GM18867 (cell line): ENCODE measurements around the gene UBXN11.
"Not testable (repeated sequence)": the region's sequence is repeated elsewhere in the genome, so short reads cannot be mapped to it uniquely, and the experiment has no call there.

ENCODE experiments used
- ATAC-seq: cut with Tn5 transposase; IDR thresholded peaks from one replicate; pipeline ENCODE4 v1.9.1; 2021; ENCODE audit warnings: mild to moderate bottlenecking, moderate library complexity; ENCODE audit not compliant: unreplicated experiment

The UBXN11 gene

GRCh38 chr1:26337206-26337535 is 30.7 kb upstream of the UBXN11 start:
- no peak for ATAC-seq

GRCh38 chr1:26336477-26337205 is 30.2 kb upstream of the UBXN11 start:
- peak; percentile 84 for ATAC-seq

- peak; percentile 20 for ATAC-seq
These were observed 29.5 kb upstream of the UBXN11 start for GRCh38 chr1:26335774-26336476.

- ATAC-seq, result not testable (repeated sequence)
These were observed 26.9 kb upstream of the UBXN11 start for GRCh38 chr1:26333312-26333711.

GRCh38 chr1:26330276-26330675 is 23.8 kb upstream of the UBXN11 start:
- ATAC-seq, result no peak

- ATAC-seq, result not testable (repeated sequence)
These were observed 22.9 kb upstream of the UBXN11 start for GRCh38 chr1:26329380-26329779.

- no peak for ATAC-seq
These were observed 22.2 kb upstream of the UBXN11 start for GRCh38 chr1:26328597-26328996.

- ATAC-seq, result no peak
These were observed 21.5 kb upstream of the UBXN11 start for GRCh38 chr1:26327956-26328362.

GRCh38 chr1:26324550-26324949 is 18.1 kb upstream of the UBXN11 start:
- ATAC-seq, result no peak

- no peak for ATAC-seq
These were observed 16.9 kb upstream of the UBXN11 start for GRCh38 chr1:26323382-26323781.

- ATAC-seq, result no peak
These were observed 15.6 kb upstream of the UBXN11 start for GRCh38 chr1:26322042-26322331.

- ATAC-seq, result peak; percentile 42
These were observed 15.0 kb upstream of the UBXN11 start for GRCh38 chr1:26321315-26322041.

- no peak for ATAC-seq
These were observed 14.5 kb upstream of the UBXN11 start for GRCh38 chr1:26320896-26321295.

- no peak for ATAC-seq
These were observed 12.1 kb upstream of the UBXN11 start for GRCh38 chr1:26318338-26319064.

- no peak for ATAC-seq
These were observed 11.3 kb upstream of the UBXN11 start, which contains the start of gene CD52 for GRCh38 chr1:26317612-26318337. TSS of gene CD52 (plus strand) at chr1:26317958. CDS start at chr1:26318018, 60 bp downstream.

GRCh38 chr1:26317146-26317545 is 10.7 kb upstream of the UBXN11 start:
- ATAC-seq, result no peak

GRCh38 chr1:26315874-26316850 is 9.7 kb upstream of the UBXN11 start:
- ATAC-seq, result no peak

GRCh38 chr1:26314501-26314900 is 8.1 kb upstream of the UBXN11 start:
- no peak for ATAC-seq
